EL (cell line): ENCODE measurements around the gene IRF5.
A peak's percentile ranks its signal among the peaks of the same experiment; 100 is the strongest.

Experiments
- DNase-seq: peaks from one replicate; pipeline ENCODE4 v3.0.0-alpha.2; 2016

Gene IRF5, protein sequence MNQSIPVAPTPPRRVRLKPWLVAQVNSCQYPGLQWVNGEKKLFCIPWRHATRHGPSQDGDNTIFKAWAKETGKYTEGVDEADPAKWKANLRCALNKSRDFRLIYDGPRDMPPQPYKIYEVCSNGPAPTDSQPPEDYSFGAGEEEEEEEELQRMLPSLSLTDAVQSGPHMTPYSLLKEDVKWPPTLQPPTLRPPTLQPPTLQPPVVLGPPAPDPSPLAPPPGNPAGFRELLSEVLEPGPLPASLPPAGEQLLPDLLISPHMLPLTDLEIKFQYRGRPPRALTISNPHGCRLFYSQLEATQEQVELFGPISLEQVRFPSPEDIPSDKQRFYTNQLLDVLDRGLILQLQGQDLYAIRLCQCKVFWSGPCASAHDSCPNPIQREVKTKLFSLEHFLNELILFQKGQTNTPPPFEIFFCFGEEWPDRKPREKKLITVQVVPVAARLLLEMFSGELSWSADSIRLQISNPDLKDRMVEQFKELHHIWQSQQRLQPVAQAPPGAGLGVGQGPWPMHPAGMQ

GRCh38 chr7:128937647-128938543 is at the start of gene IRF5:
Gene IRF5 (plus strand): TSS chr7:128937927. CDS start chr7:128942082, 4,155 bp downstream.
- peak; percentile 18 for DNase-seq

- DNase-seq: no peak
Measured at GRCh38 chr7:128888039-128888755, 49.5 kb upstream of the IRF5 start.

GRCh38 chr7:128888756-128889095 is 49.0 kb upstream of the IRF5 start:
- no peak for DNase-seq

DNA sequence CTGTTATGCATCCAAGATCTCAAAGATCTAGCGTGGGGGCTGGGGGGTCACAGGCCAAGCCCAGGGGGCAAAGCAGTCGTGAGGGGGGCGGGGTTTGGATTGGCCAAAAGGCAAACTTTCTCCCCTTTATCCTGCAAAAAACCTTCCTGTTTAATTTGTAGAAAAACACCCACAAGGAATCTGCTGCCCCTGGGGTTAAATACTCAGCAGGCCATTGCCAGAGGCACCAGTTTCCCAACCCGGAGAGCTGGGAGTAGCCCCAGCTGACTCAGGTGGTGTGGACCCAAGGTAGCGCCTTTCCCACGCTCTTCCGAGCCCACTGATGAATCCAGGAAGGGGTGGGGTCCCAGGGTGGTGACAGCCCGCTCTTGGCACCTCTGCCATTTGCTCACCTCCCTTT is 48.6 kb upstream of the IRF5 start:
- DNase-seq: no peak

DNA sequence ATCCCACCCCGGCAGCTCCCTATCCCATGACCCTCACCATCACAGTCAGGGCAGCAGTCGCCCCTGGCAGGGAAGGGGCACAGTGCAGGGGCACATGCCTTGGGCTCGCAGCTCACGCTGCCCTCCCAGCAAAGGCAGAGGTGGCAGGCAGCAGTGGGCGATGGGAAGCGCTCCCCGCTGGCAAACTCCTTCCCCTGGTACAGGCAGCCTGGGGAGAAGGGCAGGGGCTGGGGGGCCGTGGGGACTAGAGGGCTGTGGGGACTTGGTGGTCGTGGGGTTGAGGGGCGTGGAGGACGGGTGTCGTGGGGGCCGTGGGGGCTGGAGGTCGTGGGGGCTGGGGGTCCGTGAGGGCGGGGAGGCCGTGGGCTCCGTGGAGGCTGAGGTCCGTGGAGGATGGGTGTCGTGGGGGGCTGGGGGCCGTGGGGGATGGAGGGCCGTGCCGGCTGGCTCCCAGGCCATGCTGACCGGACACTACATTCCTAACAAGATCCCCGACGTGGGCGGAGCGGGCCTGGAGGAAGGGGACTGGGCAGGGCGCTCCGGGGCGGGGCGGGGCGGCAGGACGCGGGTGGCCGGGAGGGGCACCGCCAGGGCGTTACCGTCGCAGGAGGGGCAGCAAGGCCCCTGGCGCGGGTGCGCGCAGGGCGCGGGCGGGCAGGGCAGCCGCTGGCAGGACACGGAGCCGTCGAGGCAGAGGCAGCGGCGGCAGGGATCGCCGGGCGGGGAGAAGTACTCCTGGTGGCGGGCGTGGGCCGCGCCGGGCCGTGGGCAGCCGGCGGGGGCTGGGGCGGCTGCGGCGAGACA is 47.2 kb upstream of the IRF5 start:
- no peak for DNase-seq

DNA sequence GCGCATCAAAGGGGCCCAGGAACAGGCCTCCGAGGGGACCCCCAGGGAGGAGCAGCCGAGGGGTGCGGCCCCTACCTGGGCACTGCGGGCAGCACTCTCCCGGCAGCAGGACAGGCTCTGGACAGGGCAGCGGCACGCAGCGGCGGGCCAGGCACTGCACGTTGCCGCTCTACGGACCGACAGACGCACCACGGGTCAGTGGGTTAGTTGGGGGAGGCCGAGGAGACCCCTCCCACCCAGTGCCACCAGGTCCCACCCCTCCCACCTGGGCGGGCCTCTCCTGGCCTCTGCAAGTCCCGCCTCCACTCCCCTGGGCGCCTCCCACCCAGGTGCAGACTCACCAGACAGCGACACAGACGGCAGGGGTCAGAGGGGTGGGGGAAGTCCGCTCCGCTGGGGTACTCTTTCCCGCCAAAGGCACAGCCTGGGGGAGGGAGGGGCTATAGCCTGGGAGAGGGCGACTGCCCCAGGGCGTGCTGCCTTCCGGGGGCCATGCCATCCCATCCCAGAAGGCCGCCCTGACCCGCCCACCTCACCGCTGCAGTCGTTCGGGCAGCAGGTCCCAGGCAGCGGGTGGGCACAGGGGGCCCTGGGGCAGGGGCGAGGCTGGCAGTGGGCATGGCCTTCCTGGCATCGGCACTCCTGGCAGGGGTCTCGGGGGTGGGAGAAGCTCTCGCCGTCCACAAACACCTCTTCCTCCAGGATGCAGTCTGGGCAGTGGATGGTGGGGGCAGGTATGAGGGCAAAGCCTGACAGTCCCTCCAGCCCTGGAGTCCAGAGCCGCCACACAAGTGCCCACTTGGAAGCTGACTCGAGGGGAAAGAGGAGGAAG is 46.4 kb upstream of the IRF5 start:
- DNase-seq: no peak

DNA sequence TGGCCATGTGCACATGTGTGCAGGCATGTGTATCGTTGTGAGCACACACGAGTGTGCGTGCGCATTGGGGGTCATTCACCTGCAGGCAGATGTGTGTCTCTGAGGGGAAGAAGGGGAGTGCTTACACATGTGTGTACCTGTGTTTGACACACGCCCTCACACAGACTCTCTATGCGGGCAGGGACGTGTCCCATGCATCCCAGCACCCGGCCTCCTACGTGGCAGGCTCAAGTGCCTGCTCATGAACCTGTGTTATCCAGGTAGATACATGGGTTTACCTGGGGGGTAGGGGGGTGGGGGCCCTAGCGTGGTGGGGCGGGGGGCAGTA is 45.8 kb upstream of the IRF5 start:
- DNase-seq: no peak

DNA sequence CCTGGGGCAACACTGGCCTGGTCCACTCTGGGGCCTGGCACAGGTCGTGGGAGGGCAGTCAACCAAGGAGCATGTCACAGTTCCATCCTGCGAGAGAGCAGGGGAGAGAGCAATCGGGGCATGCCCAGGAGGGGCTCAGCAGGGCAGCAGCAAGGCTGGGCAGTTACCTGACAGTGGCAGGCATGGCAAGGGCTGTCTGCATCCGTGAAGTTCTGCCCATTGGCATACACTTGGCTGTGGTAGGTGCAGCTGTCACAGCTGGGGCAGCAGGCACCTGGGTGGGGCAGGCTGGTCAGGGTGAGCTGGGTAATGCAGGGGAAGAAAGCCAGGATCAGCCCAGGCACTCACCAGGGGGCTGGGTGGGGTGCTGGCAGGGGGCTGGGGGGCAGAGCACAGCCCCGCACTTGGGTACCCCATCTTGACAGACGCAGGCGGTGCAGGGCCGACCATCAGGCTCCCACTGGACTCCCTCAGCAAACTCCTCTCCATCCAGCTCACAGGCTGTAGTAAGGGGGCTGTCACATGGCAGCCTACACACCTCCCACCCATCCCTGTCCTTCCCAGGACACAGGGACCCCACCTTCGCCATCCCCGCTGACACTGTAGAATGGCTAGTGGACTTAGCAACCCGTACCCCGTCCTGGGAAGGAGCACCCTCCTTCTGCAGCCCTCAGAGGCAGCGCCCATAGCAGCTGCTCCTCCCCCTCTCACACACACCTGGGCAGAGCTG is 45.0 kb upstream of the IRF5 start:
- DNase-seq: no peak

GRCh38 chr7:128893251-128894100 is 44.3 kb upstream of the IRF5 start:
- DNase-seq: no peak

DNA sequence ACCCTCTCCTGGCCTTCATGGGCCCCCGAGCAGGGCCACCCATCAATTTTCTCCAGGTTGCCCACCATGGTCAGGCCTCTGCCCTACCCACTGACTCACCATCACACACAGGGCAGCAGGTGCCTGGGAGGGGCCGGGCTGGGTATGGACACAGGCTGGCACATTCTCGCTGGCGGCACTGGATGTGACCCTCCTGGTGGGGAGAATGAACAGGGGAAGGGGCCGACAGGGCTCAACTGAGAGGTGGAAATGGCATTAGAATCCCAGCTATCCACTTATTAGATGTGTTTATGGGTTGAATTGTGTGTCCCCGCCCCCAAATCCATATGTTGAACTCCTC is 43.7 kb upstream of the IRF5 start:
- DNase-seq: no peak

DNA sequence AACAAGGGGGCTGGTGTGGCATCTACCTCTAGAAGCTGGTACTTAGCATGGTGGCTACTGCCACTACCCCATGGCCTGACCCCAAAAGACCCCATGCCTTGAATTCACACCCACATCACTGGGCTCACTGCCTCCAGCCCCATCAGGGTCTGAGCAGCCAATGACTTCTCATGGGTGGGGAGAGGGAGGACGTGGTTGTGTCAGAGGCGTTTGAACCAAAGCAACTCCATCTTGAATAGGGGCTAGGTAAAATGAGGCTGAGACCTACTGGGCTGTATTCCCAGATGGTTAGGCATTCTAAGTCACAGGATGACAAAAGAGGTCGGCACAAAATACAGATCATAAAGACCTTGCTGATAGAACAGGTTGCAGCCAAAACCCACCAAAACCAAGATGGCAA is 42.4 kb upstream of the IRF5 start:
- DNase-seq: no peak

DNA sequence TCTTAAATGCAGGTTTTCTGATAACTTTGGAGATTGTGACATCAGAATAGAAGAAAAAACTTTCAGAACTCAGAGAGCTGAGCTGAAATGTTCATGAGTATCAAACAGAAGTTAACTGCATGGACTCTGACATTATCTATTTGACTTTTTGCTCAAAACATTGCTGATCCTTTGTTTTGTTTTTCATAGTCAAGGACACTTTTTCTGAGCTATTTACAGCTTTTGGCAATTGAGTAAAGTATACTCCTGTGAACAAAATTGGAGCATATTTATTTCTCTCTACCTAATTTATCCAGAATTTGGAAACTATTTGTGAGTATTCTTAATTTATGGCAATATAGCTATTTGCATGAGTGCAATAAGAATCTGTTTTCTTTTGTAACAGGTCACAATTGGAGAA is 38.3 kb upstream of the IRF5 start:
- DNase-seq: no peak

GRCh38 chr7:128900237-128900636 is 37.5 kb upstream of the IRF5 start:
- DNase-seq: no peak

DNA sequence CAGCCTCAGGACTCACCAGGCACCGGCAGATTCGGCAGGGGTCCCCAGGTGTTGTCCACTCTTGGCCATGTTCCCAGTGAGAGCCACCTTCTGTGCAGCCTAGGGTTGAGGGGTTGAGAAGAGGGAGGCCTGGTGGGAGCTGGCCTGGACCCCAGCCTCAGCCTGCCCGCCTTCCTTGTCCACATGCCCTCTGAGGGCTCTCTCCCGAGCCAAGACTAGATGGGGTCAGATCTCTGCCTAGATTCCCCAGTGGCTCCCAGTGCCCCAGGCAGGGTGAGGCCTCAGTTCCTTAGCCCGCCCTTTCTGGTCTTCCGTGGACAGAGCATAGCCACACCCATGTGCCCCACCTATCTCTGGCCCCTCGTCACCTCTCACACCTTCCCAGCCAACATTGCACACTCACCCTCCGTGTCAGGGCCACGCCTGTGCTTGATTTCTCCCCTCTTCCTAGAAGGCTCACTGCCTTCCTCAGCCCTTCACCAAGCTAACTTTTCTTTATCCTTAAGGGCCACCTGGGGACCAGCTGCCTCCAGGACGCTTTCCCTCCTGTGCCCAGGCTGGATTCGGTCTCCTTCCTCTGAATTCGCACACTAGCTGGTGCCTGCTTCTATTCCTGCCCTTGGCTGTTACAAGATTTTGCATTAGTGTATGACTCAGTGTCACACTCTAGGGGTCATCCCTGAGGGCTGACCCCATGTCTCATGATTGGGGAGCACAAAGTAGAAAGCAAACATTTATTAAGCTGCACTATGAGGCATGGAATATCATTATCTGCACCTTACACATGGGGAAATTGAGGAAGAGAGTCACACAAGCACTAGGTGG is 34.8 kb upstream of the IRF5 start:
- peak; percentile 35 for DNase-seq

- DNase-seq: no peak
Measured at GRCh38 chr7:128903621-128904361, 33.9 kb upstream of the IRF5 start.

- peak; percentile 52 for DNase-seq
Measured at GRCh38 chr7:128904381-128905197, 33.1 kb upstream of the IRF5 start.

GRCh38 chr7:128906001-128906765 is 31.5 kb upstream of the IRF5 start:
- DNase-seq: no peak
